ENCODE measurements around the gene IARS1. TPM values are rescaled to one million over a fixed set of nuclear protein-coding genes. Genes with fewer than 3 reads are reported as not detected.

Gene IARS1
- 10 to 100 TPM; 54.6 to 80.5 (median 69.3) TPM for polyA plus RNA-seq (ENCODE audit: insufficient read length in 10 of 10)
- long read RNA-seq, donor 1, full-length matches to known transcripts = 1 of 6 reads
- long read RNA-seq, donor 1, partial matches to known transcripts = 5 of 6 reads
- long read RNA-seq, donor 1, other reads (novel, unspliced or antisense) = 0 of 6 reads
- long read RNA-seq, donor 2 = 0 reads
- long read RNA-seq, donor 3 = 0 reads
- long read RNA-seq, donor 4, partial matches to known transcripts = 0 of 1 reads
- long read RNA-seq, donor 4, other reads (novel, unspliced or antisense) = 0 of 1 reads
- long read RNA-seq, donor 5 = 0 reads
- long read RNA-seq, donor 6, partial matches to known transcripts = 5 of 5 reads
- long read RNA-seq, donor 6, other reads (novel, unspliced or antisense) = 0 of 5 reads
- long read RNA-seq, donor 7, full-length matches to known transcripts = 5 of 5 reads
- long read RNA-seq, donor 7, partial matches to known transcripts = 0 of 5 reads
- long read RNA-seq, donor 7, other reads (novel, unspliced or antisense) = 0 of 5 reads
- long read RNA-seq, donor 8, full-length matches to known transcripts = 2 of 2 reads
- long read RNA-seq, donor 8, partial matches to known transcripts = 0 of 2 reads
- long read RNA-seq, donor 8, other reads (novel, unspliced or antisense) = 0 of 2 reads
- long read RNA-seq, donor 9, full-length matches to known transcripts = 1 of 1 reads
- long read RNA-seq, donor 9, partial matches to known transcripts = 0 of 1 reads
- long read RNA-seq, donor 9, other reads (novel, unspliced or antisense) = 0 of 1 reads

- DNase-seq = peak; percentile 99 to 100 (median 99)
Measured at GRCh38 chr9:92293452-92294296, at the start of gene IARS1. TSS of gene IARS1 (minus strand) at chr9:92293697. CDS start at chr9:92289419, 4,278 bp downstream.

GRCh38 chr9:92342825-92343488, 49.5 kb upstream of the IARS1 start:
- no peak for DNase-seq

- no peak for DNase-seq
Measured at GRCh38 chr9:92341578-92341977, 48.1 kb upstream of the IARS1 start.

GRCh38 chr9:92333282-92333634, 39.8 kb upstream of the IARS1 start:
- DNase-seq = no peak

GRCh38 chr9:92332577-92333281, 39.2 kb upstream of the IARS1 start:
- peak in 1 of 3 donors; percentile 42 for DNase-seq

GRCh38 chr9:92328225-92328624, 34.7 kb upstream of the IARS1 start:
- peak; percentile 30 to 64 (median 34) for DNase-seq

- no peak for DNase-seq
Measured at GRCh38 chr9:92327283-92327850, 33.9 kb upstream of the IARS1 start.

- no peak for DNase-seq
Measured at GRCh38 chr9:92325991-92326500, 32.5 kb upstream of the IARS1 start.

- DNase-seq = peak; percentile 93 to 99 (median 94)
Measured at GRCh38 chr9:92325269-92325990, 31.9 kb upstream of the IARS1 start, which contains the start of the genes CENPP and NOL8. TSS of gene CENPP (plus strand) at chr9:92325953. TSS of gene NOL8 (minus strand) at chr9:92325350. CDS start at chr9:92324161, 1,189 bp downstream.

- peak in 1 of 3 donors; percentile 25 for DNase-seq
Measured at GRCh38 chr9:92324889-92325268, 31.4 kb upstream of the IARS1 start.

- DNase-seq = no peak
Measured at GRCh38 chr9:92324431-92324830, 30.9 kb upstream of the IARS1 start.

GRCh38 chr9:92315456-92315855, 22.0 kb upstream of the IARS1 start:
- DNase-seq = no peak

- DNase-seq = no peak
Measured at GRCh38 chr9:92313624-92314012, 20.1 kb upstream of the IARS1 start.

- no peak for DNase-seq
Measured at GRCh38 chr9:92312887-92313623, 19.6 kb upstream of the IARS1 start.

- no peak for DNase-seq
Measured at GRCh38 chr9:92310562-92310961, 17.1 kb upstream of the IARS1 start.

- DNase-seq = no peak
Measured at GRCh38 chr9:92308893-92309292, 15.4 kb upstream of the IARS1 start.

- no peak for DNase-seq
Measured at GRCh38 chr9:92300936-92301335, 7.4 kb upstream of the IARS1 start.

- no peak for DNase-seq
Measured at GRCh38 chr9:92299116-92299515, 5.6 kb upstream of the IARS1 start.

GRCh38 chr9:92298036-92298435, 4.5 kb upstream of the IARS1 start:
- DNase-seq = no peak

Measured in muscle of back (tissue), 13 donors.